Measurements from ENCODE around the gene DAP.

DAP gene

DNA sequence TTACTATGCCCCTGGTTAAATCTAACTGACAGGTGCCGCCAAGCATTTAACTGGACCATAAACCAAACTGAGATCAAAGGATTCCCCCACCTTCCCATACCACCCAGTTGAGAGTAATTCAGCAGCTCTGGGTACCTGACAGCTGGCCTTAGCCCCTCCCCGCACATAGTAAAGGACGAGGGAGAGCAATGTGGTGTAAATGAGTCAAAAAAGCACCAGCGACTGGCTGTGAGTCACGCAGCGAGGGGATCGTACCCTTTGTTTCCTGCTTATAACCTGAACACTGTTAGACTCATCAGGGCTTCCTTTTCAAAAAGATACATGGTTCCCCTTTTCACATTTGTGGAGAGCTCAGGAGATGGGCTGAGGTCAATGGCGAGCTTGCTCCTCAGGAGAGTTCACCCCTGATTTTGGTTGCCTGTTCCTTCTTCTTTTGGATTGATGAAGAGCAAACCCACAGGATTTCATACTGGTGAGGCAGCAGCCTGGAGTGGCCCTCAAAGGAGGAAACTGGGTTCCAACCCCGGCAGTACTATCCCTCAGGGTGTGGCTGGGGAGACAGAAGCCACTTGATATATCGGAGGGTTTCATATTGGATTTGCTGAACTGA, 125.7 kb downstream of the DAP start:
- no peak overlapping the region for H2AK5ac ChIP-seq (ENCODE audit: low read length)
- no peaks in the 10 kb centered on the region for H3K27me3 ChIP-seq (ENCODE audit: insufficient read depth, low read length, poor library complexity)
- no peak overlapping the region for H3K18ac ChIP-seq (ENCODE audit: low read length)
- no peak overlapping the region for H3K23ac ChIP-seq (ENCODE audit: low read length)
- H3K4me2 ChIP-seq (ENCODE audit: low read length), result no peak overlapping the region
- peaks cover 1% of the 10 kb centered on the region for H3K79me1 ChIP-seq (ENCODE audit: low read length)
- no peak overlapping the region for H3K27ac ChIP-seq (ENCODE audit: low read depth, low read length)
- H4K5ac ChIP-seq (ENCODE audit: low read length), result no peak overlapping the region
- no peak overlapping the region for H2BK15ac ChIP-seq (replicated peaks; ENCODE audit: low read depth)
- H3K4me1 ChIP-seq (ENCODE audit: control insufficient read depth, low read depth, low read length), result peaks cover 6% of the 10 kb centered on the region
- no peak overlapping the region for H3K9ac ChIP-seq (ENCODE audit: low read length)
- H4K8ac ChIP-seq (ENCODE audit: low read depth, low read length), result no peak overlapping the region
- DNase-seq, result no peak
- no peak overlapping the region for H3K56ac ChIP-seq (ENCODE audit: low read length)
- H2BK120ac ChIP-seq (ENCODE audit: low read depth, low read length), result no peak overlapping the region
- no peak overlapping the region for H3K4ac ChIP-seq (ENCODE audit: low read depth, low read length)
- H3K36me3 ChIP-seq (ENCODE audit: control insufficient read depth, insufficient read depth, low read length), result no peaks in the 10 kb centered on the region
- WGBS (ENCODE audit: extremely low coverage, insufficient coverage, low lambda C conversion rate), result no CpG with 5 or more reads among the region's 10 CpGs
- H3K79me2 ChIP-seq (ENCODE audit: control insufficient read depth, insufficient read depth, low read length), result no peaks in the 10 kb centered on the region
- H3K4me3 ChIP-seq (ENCODE audit: low read length), result no peak overlapping the region
- no peak overlapping the region for H2BK5ac ChIP-seq (ENCODE audit: low read length)

DNA sequence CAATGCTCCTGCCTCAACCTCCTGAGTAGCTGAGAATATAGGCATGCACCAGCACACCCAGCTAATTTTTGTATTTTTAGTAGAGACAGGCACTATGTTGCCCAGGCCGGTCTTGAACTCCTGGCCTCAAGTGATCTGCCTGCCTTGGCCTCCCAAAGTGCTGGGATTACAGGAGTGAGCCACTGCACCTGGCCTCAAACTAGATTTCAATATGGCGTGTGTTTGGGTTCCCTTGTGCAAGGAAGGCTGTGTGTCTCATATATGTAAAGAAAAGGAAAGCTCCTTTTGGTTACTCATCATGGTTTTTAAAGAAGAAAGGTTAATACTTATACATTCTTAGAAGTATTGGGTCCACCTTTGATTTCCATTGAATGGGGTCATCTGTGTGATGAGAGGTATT, 126.5 kb downstream of the DAP start:
- Histone ChIP-seq H3K79me2 (ENCODE audit: control insufficient read depth, insufficient read depth, low read length) (no peaks in the 10 kb centered on the region), H4K5ac (ENCODE audit: low read length) (no peak overlapping the region), H3K56ac (ENCODE audit: low read length) (no peak overlapping the region), H3K27me3 (ENCODE audit: insufficient read depth, low read length, poor library complexity) (no peaks in the 10 kb centered on the region), H3K27ac (ENCODE audit: low read depth, low read length) (no peak overlapping the region), H3K18ac (ENCODE audit: low read length) (no peak overlapping the region), H2BK5ac (ENCODE audit: low read length) (no peak overlapping the region), H3K36me3 (ENCODE audit: control insufficient read depth, insufficient read depth, low read length) (no peaks in the 10 kb centered on the region), H3K23ac (ENCODE audit: low read length) (no peak overlapping the region), H3K9ac (ENCODE audit: low read length) (no peak overlapping the region), H3K4ac (ENCODE audit: low read depth, low read length) (no peak overlapping the region), H3K4me1 (ENCODE audit: control insufficient read depth, low read depth, low read length) (peaks cover 6% of the 10 kb centered on the region), H2AK5ac (ENCODE audit: low read length) (no peak overlapping the region), H4K8ac (ENCODE audit: low read depth, low read length) (no peak overlapping the region), H2BK15ac (replicated peaks; ENCODE audit: low read depth) (no peak overlapping the region), H3K4me3 (ENCODE audit: low read length) (no peak overlapping the region), H2BK120ac (ENCODE audit: low read depth, low read length) (no peak overlapping the region), H3K4me2 (ENCODE audit: low read length) (no peak overlapping the region), H3K79me1 (ENCODE audit: low read length) (no peaks in the 10 kb centered on the region)
- no peak for DNase-seq
- WGBS (ENCODE audit: extremely low coverage, insufficient coverage, low lambda C conversion rate), result no CpG with 5 or more reads among the region's 2 CpGs

DNA sequence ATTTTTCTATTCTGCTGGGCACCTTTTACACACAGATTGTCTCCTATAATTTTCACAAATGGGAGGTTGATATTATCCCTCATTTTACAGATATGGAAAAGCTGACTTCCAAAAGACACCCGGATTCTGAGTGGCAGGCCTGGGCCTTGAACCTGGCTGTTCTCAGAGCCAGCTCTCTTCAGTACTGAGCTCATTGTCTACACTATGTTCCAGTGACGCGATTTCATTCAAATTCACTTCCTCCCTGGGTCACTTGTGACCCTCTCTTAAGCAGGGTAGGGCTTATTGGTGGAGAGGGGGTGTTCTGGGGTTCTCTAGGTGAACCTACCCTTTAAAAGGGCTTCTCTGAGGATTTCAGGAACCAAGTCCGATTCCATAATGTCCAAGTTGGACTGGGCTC, 127.0 kb downstream of the DAP start:
- Histone ChIP-seq H3K27me3 (ENCODE audit: insufficient read depth, low read length, poor library complexity) (no peaks in the 10 kb centered on the region), H2BK5ac (ENCODE audit: low read length) (no peak overlapping the region), H3K56ac (ENCODE audit: low read length) (no peak overlapping the region), H3K4me1 (ENCODE audit: control insufficient read depth, low read depth, low read length) (peaks cover 6% of the 10 kb centered on the region), H3K9ac (ENCODE audit: low read length) (no peak overlapping the region), H2BK120ac (ENCODE audit: low read depth, low read length) (no peak overlapping the region), H3K18ac (ENCODE audit: low read length) (no peak overlapping the region), H3K79me1 (ENCODE audit: low read length) (no peaks in the 10 kb centered on the region), H3K36me3 (ENCODE audit: control insufficient read depth, insufficient read depth, low read length) (no peaks in the 10 kb centered on the region), H3K23ac (ENCODE audit: low read length) (no peak overlapping the region), H2AK5ac (ENCODE audit: low read length) (no peak overlapping the region), H2BK15ac (replicated peaks; ENCODE audit: low read depth) (no peak overlapping the region), H4K8ac (ENCODE audit: low read depth, low read length) (no peak overlapping the region), H3K27ac (ENCODE audit: low read depth, low read length) (no peak overlapping the region), H3K4me2 (ENCODE audit: low read length) (no peak overlapping the region), H3K4ac (ENCODE audit: low read depth, low read length) (no peak overlapping the region), H3K4me3 (ENCODE audit: low read length) (no peak overlapping the region), H4K5ac (ENCODE audit: low read length) (no peak overlapping the region), H3K79me2 (ENCODE audit: control insufficient read depth, insufficient read depth, low read length) (no peaks in the 10 kb centered on the region)
- no CpG with 5 or more reads among the region's 4 CpGs for WGBS (ENCODE audit: extremely low coverage, insufficient coverage, low lambda C conversion rate)
- DNase-seq, result no peak

DNA sequence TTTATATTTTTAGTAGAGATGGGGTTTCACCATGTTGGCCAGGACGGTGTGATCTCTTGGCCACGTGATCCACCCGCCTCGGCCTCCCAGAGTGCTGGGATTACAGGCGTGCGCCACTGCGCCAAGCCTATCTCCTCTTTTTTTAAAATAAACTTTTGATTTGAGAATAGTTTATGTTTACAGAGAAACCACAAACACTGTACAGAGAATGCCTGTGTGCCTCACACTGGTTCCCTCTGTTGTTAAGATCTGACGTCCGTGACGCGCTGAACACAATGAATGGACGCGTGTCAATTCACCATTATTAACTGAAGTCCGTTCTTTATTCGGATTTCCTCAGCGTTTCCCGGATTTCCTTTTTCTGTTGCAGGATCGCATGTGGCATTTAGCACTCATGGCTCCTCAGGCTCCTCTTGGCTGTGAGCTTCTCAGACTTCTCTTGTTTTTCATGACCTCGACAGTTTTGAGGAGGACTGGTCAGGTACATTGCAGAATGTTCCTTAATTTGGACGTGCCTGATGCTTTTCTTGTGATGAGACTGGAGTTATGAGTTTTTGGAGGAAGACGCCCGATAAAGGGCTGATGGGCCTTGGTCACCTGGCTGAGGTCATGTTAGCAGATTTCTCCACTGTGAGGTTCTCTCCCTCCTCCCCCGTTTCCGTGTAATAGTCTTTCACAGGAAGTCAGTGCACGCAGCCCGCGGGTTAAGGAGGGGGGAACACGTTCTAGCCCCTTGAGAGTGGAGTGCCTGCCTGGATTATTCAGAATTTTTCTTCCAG, 127.6 kb downstream of the DAP start:
- Histone ChIP-seq H3K23ac (ENCODE audit: low read length) (no peak overlapping the region), H3K4me2 (ENCODE audit: low read length) (no peak overlapping the region), H3K18ac (ENCODE audit: low read length) (no peak overlapping the region), H3K27me3 (ENCODE audit: insufficient read depth, low read length, poor library complexity) (no peaks in the 10 kb centered on the region), H3K79me2 (ENCODE audit: control insufficient read depth, insufficient read depth, low read length) (no peaks in the 10 kb centered on the region), H3K4ac (ENCODE audit: low read depth, low read length) (no peak overlapping the region), H3K4me3 (ENCODE audit: low read length) (no peak overlapping the region), H2BK5ac (ENCODE audit: low read length) (no peak overlapping the region), H3K9ac (ENCODE audit: low read length) (no peak overlapping the region), H4K8ac (ENCODE audit: low read depth, low read length) (no peak overlapping the region), H3K36me3 (ENCODE audit: control insufficient read depth, insufficient read depth, low read length) (no peaks in the 10 kb centered on the region), H2AK5ac (ENCODE audit: low read length) (no peak overlapping the region), H2BK120ac (ENCODE audit: low read depth, low read length) (no peak overlapping the region), H3K79me1 (ENCODE audit: low read length) (peaks cover 2% of the 10 kb centered on the region), H4K5ac (ENCODE audit: low read length) (no peak overlapping the region), H3K27ac (ENCODE audit: low read depth, low read length) (no peak overlapping the region), H3K56ac (ENCODE audit: low read length) (no peak overlapping the region), H3K4me1 (ENCODE audit: control insufficient read depth, low read depth, low read length) (peaks cover 6% of the 10 kb centered on the region), H2BK15ac (replicated peaks; ENCODE audit: low read depth) (no peak overlapping the region)
- no CpG with 5 or more reads among the region's 28 CpGs for WGBS (ENCODE audit: extremely low coverage, insufficient coverage, low lambda C conversion rate)
- no peak for DNase-seq

GRCh38 chr5:10632110-10632761, 128.8 kb downstream of the DAP start:
- H3K56ac ChIP-seq (ENCODE audit: low read length), result no peak overlapping the region
- H3K4ac ChIP-seq (ENCODE audit: low read depth, low read length), result no peak overlapping the region
- H3K27me3 ChIP-seq (ENCODE audit: insufficient read depth, low read length, poor library complexity), result no peaks in the 10 kb centered on the region
- no CpG with 5 or more reads among the region's 23 CpGs for WGBS (ENCODE audit: extremely low coverage, insufficient coverage, low lambda C conversion rate)
- H3K79me1 ChIP-seq (ENCODE audit: low read length), result peaks cover 2% of the 10 kb centered on the region
- no peak overlapping the region for H2BK15ac ChIP-seq (replicated peaks; ENCODE audit: low read depth)
- no peak overlapping the region for H4K5ac ChIP-seq (ENCODE audit: low read length)
- no peak overlapping the region for H2AK5ac ChIP-seq (ENCODE audit: low read length)
- H3K9ac ChIP-seq (ENCODE audit: low read length), result no peak overlapping the region
- H3K23ac ChIP-seq (ENCODE audit: low read length), result no peak overlapping the region
- H3K18ac ChIP-seq (ENCODE audit: low read length), result no peak overlapping the region
- H4K8ac ChIP-seq (ENCODE audit: low read depth, low read length), result no peak overlapping the region
- H3K27ac ChIP-seq (ENCODE audit: low read depth, low read length), result no peak overlapping the region
- H3K4me3 ChIP-seq (ENCODE audit: low read length), result no peak overlapping the region
- no peak overlapping the region for H2BK120ac ChIP-seq (ENCODE audit: low read depth, low read length)
- no peak overlapping the region for H2BK5ac ChIP-seq (ENCODE audit: low read length)
- peaks cover 2% of the 10 kb centered on the region for H3K4me1 ChIP-seq (ENCODE audit: control insufficient read depth, low read depth, low read length)
- no peak overlapping the region for H3K4me2 ChIP-seq (ENCODE audit: low read length)
- H3K79me2 ChIP-seq (ENCODE audit: control insufficient read depth, insufficient read depth, low read length), result no peaks in the 10 kb centered on the region
- no peaks in the 10 kb centered on the region for H3K36me3 ChIP-seq (ENCODE audit: control insufficient read depth, insufficient read depth, low read length)
- peak; percentile 55 for DNase-seq

All from mesendoderm (in vitro differentiated cells).